Measurements from ENCODE around the gene PPCS.

DNA sequence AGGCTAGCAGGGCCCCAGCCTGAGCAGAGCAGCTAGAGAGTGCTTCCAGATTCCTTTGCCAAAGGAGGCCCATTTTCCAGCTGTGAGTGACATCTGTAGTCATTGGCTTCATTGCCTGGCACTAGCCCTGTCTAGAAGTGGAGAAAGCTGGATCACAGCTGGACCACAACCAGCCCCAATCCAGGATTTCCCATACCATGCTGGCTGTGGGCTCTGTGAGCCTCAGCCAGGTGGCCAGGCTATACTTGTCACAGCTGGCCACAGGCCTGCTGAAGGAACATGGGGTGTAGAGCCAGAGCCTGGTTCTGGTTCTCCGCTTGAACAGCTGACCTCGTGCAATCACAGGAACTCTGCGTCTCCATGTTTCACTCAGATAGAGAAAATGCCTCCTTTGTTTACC is 39.2 kb upstream of the PPCS start:
- no peak for TF ChIP-seq GATA3 (IDR thresholded peaks at IDR 0.05; ENCODE audit: low read depth, low read length)
- no peak for TF ChIP-seq GATA2 (IDR thresholded peaks at IDR 0.05; ENCODE audit: low read depth, low read length)

Data from SH-SY5Y (cell line).